PC-9 (cell line): ENCODE data around the gene CHKB.

Source experiments
- EZH2 ChIP-seq: fragments of 200-600 bp; sonication (generic); IDR thresholded peaks from 2 replicates; pipeline ENCODE4 v1.8.0; 2017; ENCODE audit warnings: antibody characterized with exemption, low read depth
- TF ChIP-seq, protein P1 (sequence below): fragments of 200-600 bp; sonication (generic); conservative IDR thresholded peaks from 2 replicates; pipeline ENCODE4 v1.6.1; 2017; ENCODE audit warnings: mixed run types, antibody characterized with exemption, mild to moderate bottlenecking, moderate library complexity

DNA sequence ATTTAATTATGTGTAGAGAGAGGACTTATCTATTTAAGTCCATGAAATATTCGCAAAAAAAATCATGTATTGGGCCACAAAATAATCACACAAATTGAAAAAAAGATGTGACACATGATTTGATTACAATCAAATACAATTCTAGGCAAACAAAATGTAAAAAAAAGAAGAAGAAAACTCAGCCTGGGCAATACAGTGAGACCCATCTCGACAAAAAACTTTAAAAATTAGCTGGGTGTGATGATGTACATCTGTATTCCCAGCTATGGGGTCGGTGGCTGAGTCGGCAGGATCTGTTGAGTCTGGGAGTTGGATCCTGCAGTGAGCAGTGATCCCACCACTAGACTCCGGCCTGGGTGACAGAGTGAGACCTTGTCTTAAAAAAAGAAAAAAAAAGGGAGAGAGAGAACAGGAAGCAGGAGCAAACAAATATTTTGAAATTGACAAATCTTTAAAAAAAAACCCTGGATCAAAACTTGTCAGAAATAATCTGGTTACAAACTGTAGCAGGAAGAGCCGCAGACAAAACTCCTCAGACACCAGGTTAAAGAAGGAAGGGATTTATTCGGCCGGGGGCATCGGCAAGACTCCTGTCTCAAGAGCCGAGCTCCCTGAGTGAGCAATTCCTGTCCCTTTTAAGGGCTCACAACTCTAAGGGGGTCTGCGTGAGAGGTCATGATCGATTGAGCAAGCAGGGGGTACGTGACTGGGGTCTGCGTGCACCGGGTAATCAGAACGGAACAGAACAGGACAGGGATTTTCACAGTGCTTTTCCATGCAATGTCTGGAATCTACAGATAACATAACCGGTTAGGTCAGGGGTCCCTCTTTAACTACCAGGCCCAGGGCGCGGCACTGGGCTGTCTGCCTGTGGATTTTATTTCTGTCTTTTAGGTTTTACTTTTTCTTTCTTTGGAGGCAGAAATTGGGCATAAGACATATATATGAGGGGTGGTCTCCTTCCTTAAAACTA lies 49.5 kb downstream of the CHKB start:
- no peak for TF ChIP-seq EZH2
- TF ChIP-seq, protein P1, sequence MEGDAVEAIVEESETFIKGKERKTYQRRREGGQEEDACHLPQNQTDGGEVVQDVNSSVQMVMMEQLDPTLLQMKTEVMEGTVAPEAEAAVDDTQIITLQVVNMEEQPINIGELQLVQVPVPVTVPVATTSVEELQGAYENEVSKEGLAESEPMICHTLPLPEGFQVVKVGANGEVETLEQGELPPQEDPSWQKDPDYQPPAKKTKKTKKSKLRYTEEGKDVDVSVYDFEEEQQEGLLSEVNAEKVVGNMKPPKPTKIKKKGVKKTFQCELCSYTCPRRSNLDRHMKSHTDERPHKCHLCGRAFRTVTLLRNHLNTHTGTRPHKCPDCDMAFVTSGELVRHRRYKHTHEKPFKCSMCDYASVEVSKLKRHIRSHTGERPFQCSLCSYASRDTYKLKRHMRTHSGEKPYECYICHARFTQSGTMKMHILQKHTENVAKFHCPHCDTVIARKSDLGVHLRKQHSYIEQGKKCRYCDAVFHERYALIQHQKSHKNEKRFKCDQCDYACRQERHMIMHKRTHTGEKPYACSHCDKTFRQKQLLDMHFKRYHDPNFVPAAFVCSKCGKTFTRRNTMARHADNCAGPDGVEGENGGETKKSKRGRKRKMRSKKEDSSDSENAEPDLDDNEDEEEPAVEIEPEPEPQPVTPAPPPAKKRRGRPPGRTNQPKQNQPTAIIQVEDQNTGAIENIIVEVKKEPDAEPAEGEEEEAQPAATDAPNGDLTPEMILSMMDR: no peak
